ENCODE measurements around the gene FKBP15. TPM values are rescaled to one million over a fixed set of nuclear protein-coding genes. Genes with fewer than 3 reads are reported as not detected.

FKBP15 gene
- total and polyA plus RNA-seq, 2 of the 8 experiments (the other 6 are each of a cell fraction or from before 2014, with no cell fraction given): 9.9 to 13.8 TPM

DNA sequence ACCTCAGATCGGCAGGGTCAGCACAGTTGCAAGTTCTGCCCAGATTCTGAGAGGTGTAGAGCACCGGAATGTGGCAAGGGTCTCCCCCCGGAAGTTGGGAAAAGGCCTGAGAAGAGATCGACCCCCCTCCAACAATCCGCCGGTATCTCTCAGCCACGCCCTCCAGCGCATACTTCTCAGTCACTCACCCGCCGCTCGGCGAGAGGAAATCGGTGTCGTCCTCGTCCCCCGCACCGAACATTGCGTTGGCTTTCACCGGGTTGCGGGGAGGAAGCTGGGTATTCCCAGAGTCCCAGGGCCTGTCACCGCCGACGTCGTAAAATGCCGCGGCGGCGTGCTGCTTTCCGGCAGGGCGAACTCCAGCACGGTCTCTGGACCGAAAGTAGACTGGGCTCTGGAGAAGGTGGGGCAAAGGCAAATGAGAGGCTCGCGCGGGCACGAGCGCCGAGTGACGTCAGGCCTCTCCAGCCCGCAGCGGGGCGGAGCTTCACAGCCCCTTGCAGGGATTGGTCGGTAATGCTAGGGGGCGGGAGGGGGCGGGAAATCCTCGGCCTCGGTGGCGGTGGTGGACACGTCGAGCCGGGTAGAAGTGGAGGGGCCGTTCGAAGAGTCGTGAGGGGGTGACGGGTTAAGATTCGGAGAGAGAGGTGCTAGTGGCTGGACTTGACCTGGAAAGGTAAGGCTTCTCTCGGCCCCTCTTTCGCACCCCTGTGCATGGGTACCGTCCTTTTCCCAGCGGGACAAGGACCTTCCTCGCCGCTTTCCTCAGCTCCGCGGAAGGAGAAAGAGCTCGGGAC is at the start of gene FKBP15, which contains the start of gene SLC31A1 (continued):
- no peak for TF ChIP-seq RXRA (IDR thresholded peaks at IDR 0.05; ENCODE audit: insufficient read depth, low read depth, low read length)
- TF ChIP-seq BCL11A (IDR thresholded peaks at IDR 0.05; ENCODE audit: low read depth in 2 of 2, low read length in 2 of 2): no peak
- no peak for TF ChIP-seq KDM1A (IDR thresholded peaks at IDR 0.05; ENCODE audit: borderline replicate concordance, low read length)
- no peak for TF ChIP-seq SIX5 (IDR thresholded peaks at IDR 0.05; ENCODE audit: low read depth, low read length)
- no peak for TF ChIP-seq SUZ12 (IDR thresholded peaks at IDR 0.05; ENCODE audit: low read length)
- no peak for TF ChIP-seq RAD21 (IDR thresholded peaks at IDR 0.05 in 1 of 2, conservative IDR thresholded peaks at IDR 0.05 in 1 of 2; ENCODE audit: low read depth in 2 of 2, low read length in 2 of 2)
- TF ChIP-seq POLR2AphosphoS5 (IDR thresholded peaks at IDR 0.05; ENCODE audit: low read depth, low read length): peak; percentile 81
- peak; percentile 97 for TF ChIP-seq ASH2L (IDR thresholded peaks at IDR 0.05; ENCODE audit: low read length)
- TF ChIP-seq HDAC2 (IDR thresholded peaks at IDR 0.05; ENCODE audit: borderline replicate concordance in 1 of 2, low read depth in 2 of 2, low read length in 2 of 2): peak in 1 of 2 experiments; percentile 72; a peak in 1 of 4 replicates
- no peak for TF ChIP-seq JUND (IDR thresholded peaks at IDR 0.05; ENCODE audit: low read length)
- TF ChIP-seq JUN (IDR thresholded peaks at IDR 0.05; ENCODE audit: low read depth, low read length): no peak
- no peak for TF ChIP-seq SAP30 (IDR thresholded peaks at IDR 0.05; ENCODE audit: insufficient read depth, insufficient replicate concordance, low read length)
- no peak for TF ChIP-seq BRCA1 (IDR thresholded peaks at IDR 0.05; ENCODE audit: low read depth, low read length)
- no peak for TF ChIP-seq SP4 (IDR thresholded peaks at IDR 0.05; ENCODE audit: low read length)
- TF ChIP-seq, protein P1, sequence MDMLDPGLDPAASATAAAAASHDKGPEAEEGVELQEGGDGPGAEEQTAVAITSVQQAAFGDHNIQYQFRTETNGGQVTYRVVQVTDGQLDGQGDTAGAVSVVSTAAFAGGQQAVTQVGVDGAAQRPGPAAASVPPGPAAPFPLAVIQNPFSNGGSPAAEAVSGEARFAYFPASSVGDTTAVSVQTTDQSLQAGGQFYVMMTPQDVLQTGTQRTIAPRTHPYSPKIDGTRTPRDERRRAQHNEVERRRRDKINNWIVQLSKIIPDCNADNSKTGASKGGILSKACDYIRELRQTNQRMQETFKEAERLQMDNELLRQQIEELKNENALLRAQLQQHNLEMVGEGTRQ (IDR thresholded peaks at IDR 0.05; ENCODE audit: low read length): peak; percentile 35; the same call in 1 of the 2 replicates
- TF ChIP-seq CHD2 (IDR thresholded peaks at IDR 0.05; ENCODE audit: low read length): no peak
- TF ChIP-seq SP2 (IDR thresholded peaks at IDR 0.05; ENCODE audit: low read length): no peak
- TF ChIP-seq EZH2 (IDR thresholded peaks at IDR 0.05; ENCODE audit: low read depth, low read length, severe bottlenecking): no peak
- TF ChIP-seq POLR2A (IDR thresholded peaks at IDR 0.05; ENCODE audit: control extremely low read depth in 1 of 2, low read depth in 2 of 2, low read length in 2 of 2): peak; percentile 46 to 83
- no peak for TF ChIP-seq KDM5A (IDR thresholded peaks at IDR 0.05; ENCODE audit: low read length)
- no peak for TF ChIP-seq POU5F1 (IDR thresholded peaks at IDR 0.05; ENCODE audit: low read depth, low read length)
- TF ChIP-seq MAX (IDR thresholded peaks at IDR 0.05): peak; percentile 52
- TF ChIP-seq CEBPB (IDR thresholded peaks at IDR 0.05; ENCODE audit: low read depth, low read length): no peak

All from H1 (cell line).